H1 (cell line): Measurements from ENCODE around the gene SMAD6. TPM values are rescaled to one million over a fixed set of nuclear protein-coding genes. Genes with fewer than 3 reads are reported as not detected.

Experiments
- CTCF ChIA-PET: fragments of 300-600 bp; sonication (Branson Sonifier 250); formaldehyde crosslinking; loops from one replicate; lab custom pipeline; 2021; ENCODE audit not compliant: partially characterized antibody; lab: Charles Lee
- POLR2A ChIA-PET: fragments of 300-600 bp; sonication (Branson Sonifier 250); formaldehyde crosslinking; loops from one replicate; lab custom pipeline; 2021; ENCODE audit warnings: inconsistent platforms; ENCODE audit not compliant: partially characterized antibody; lab: Charles Lee
- DNase-seq, 2 experiments: peaks; one replicate each; pipeline versions ENCODE4 v3.0.0 to v3.0.0-alpha.2; 2010 to 2022; ENCODE audit warnings: low spot score in 2 of 2, low read depth in 1 of 2, mixed read lengths in 1 of 2
- FAIRE-seq: peaks from 2 replicates; lab custom pipeline; 2011; peaks lifted over from hg19 to GRCh38; lab: Jason Lieb, UNC
- H2AFZ ChIP-seq: 2 replicates; pipeline ENCODE4 v1.8.1; 2012; ENCODE audit warnings: low read length, inconsistent platforms
- H2AK5ac ChIP-seq: 2 replicates; pipeline ENCODE4 v1.6.1; 2013; ENCODE audit warnings: low read depth, low read length
- H2BK120ac ChIP-seq: replicated peaks from 2 replicates; pipeline ENCODE3; 2013; ENCODE audit warnings: low read depth, low read length, inconsistent platforms
- H2BK12ac ChIP-seq: 2 replicates; pipeline ENCODE4 v1.6.1; 2013; ENCODE audit warnings: low read depth, low read length
- H2BK15ac ChIP-seq: 2 replicates; pipeline ENCODE4 v1.6.1; 2013; ENCODE audit warnings: low read length
- H2BK20ac ChIP-seq: 2 replicates; pipeline ENCODE4 v1.6.1; 2013; ENCODE audit warnings: low read length
- H2BK5ac ChIP-seq: 2 replicates; pipeline ENCODE4 v1.6.1; 2013; ENCODE audit warnings: low read depth, low read length
- H3K14ac ChIP-seq: 2 replicates; pipeline ENCODE4 v1.6.1; 2013; ENCODE audit warnings: inconsistent platforms; ENCODE audit not compliant: insufficient read length
- H3K18ac ChIP-seq: 2 replicates; pipeline ENCODE4 v1.6.1; 2013; ENCODE audit warnings: low read length; ENCODE audit errors: extremely low read depth
- H3K23ac ChIP-seq: 2 replicates; pipeline ENCODE4 v1.6.1; 2013; ENCODE audit warnings: inconsistent platforms; ENCODE audit not compliant: insufficient read length
- H3K23me2 ChIP-seq: 2 replicates; pipeline ENCODE4 v1.6.1; 2013; ENCODE audit warnings: low read depth, low read length
- H3K27ac ChIP-seq: 2 replicates; pipeline ENCODE4 v1.6.1; 2011; ENCODE audit warnings: low read depth, low read length, inconsistent platforms
- H3K27me3 ChIP-seq, 4 experiments: replicated peaks in 1 of 4; 1 replicate in 1 of 4; 2 replicates in 3 of 4; pipeline versions ENCODE4 v1.6.1 to v1.8.1; 2011 to 2013; ENCODE audit warnings: low read length in 3 of 4, mild to moderate bottlenecking in 3 of 4, inconsistent platforms in 2 of 4, mixed read lengths in 2 of 4, moderate library complexity in 1 of 4; ENCODE audit not compliant: control insufficient read depth in 3 of 4, insufficient read depth in 3 of 4; ENCODE audit errors: extremely low read depth in 1 of 4
- H3K36me3 ChIP-seq, 4 experiments: 2 replicates each; pipeline versions ENCODE4 v1.6.1 to v1.8.1; 2011 to 2013; ENCODE audit warnings: mild to moderate bottlenecking in 4 of 4, low read length in 3 of 4, moderate library complexity in 2 of 4, control low read depth in 1 of 4, inconsistent platforms in 1 of 4; ENCODE audit not compliant: insufficient read depth in 4 of 4, control insufficient read depth in 2 of 4
- H3K4ac ChIP-seq: replicated peaks from 2 replicates; pipeline ENCODE3; 2013; ENCODE audit warnings: low read length, low read depth, mixed read lengths, inconsistent platforms; ENCODE audit not compliant: insufficient read length
- H3K4me1 ChIP-seq, 4 experiments: replicated peaks in 1 of 4; 1 replicate in 1 of 4; 2 replicates in 3 of 4; pipeline versions ENCODE4 v1.6.1 to v1.8.1; 2011 to 2013; ENCODE audit warnings: low read length in 3 of 4, inconsistent platforms in 2 of 4, mixed read lengths in 1 of 4; ENCODE audit not compliant: insufficient read depth in 4 of 4, control insufficient read depth in 3 of 4
- H3K4me2 ChIP-seq, 2 experiments: 2 replicates each; pipeline versions ENCODE4 v1.6.1 to v1.8.1; 2011 to 2013; ENCODE audit warnings: low read depth in 2 of 2, low read length in 2 of 2, control low read depth in 1 of 2, inconsistent platforms in 1 of 2, mild to moderate bottlenecking in 1 of 2; ENCODE audit not compliant: insufficient read depth in 1 of 2
- H3K4me3 ChIP-seq, 4 experiments: fragments of 200-600, 300-600 bp in 1 of 4; sonication (generic), shearing (Covaris generic), sonication (Bioruptor Twin) in 1 of 4; 2 replicates each; pipeline versions ENCODE4 v1.5.1 to v1.8.1; 2011 to 2016; ENCODE audit warnings: low read length in 4 of 4, low read depth in 3 of 4, control low read depth in 2 of 4, inconsistent platforms in 2 of 4, mild to moderate bottlenecking in 2 of 4, mixed read lengths in 1 of 4, moderate library complexity in 1 of 4; ENCODE audit not compliant: insufficient read depth in 2 of 4; ENCODE audit errors: extremely low read depth in 1 of 4
- H3K56ac ChIP-seq: replicated peaks from 2 replicates; pipeline ENCODE3; 2013; ENCODE audit warnings: low read depth, mild to moderate bottlenecking, mixed read lengths, low read length, inconsistent platforms; ENCODE audit not compliant: insufficient read length
- H3K79me1 ChIP-seq: 2 replicates; pipeline ENCODE4 v1.6.1; 2013; ENCODE audit warnings: low read depth, low read length, control low read depth
- H3K79me2 ChIP-seq, 2 experiments: 2 replicates each; pipeline versions ENCODE4 v1.6.1 to v1.8.1; 2012 to 2013; ENCODE audit warnings: low read length in 2 of 2, mild to moderate bottlenecking in 2 of 2, inconsistent platforms in 1 of 2; ENCODE audit not compliant: insufficient read depth in 2 of 2, control insufficient read depth in 1 of 2
- H3K9ac ChIP-seq, 4 experiments: replicated peaks in 1 of 4; 1 replicate in 1 of 4; 2 replicates in 3 of 4; pipeline versions ENCODE4 v1.6.1 to v1.8.1; 2011 to 2013; ENCODE audit warnings: low read depth in 3 of 4, low read length in 3 of 4, control low read depth in 2 of 4, mild to moderate bottlenecking in 2 of 4, moderate library complexity in 2 of 4, inconsistent platforms in 1 of 4; ENCODE audit errors: extremely low read depth in 1 of 4
- H3K9me3 ChIP-seq, 2 experiments: 2 replicates each; pipeline versions ENCODE4 v1.6.1 to v1.8.1; 2012 to 2013; ENCODE audit warnings: mild to moderate bottlenecking in 2 of 2, moderate library complexity in 2 of 2, control low read depth in 1 of 2, inconsistent platforms in 1 of 2, low read depth in 1 of 2, low read length in 1 of 2, mixed read lengths in 1 of 2; ENCODE audit not compliant: insufficient read depth in 2 of 2
- H4K20me1 ChIP-seq, 2 experiments: replicated peaks in 1 of 2; 2 replicates each; pipeline versions ENCODE3 to v1.8.1; 2011 to 2013; ENCODE audit warnings: inconsistent platforms in 2 of 2, low read length in 2 of 2, mild to moderate bottlenecking in 1 of 2; ENCODE audit not compliant: insufficient read depth in 2 of 2, control insufficient read depth in 1 of 2
- H4K5ac ChIP-seq: 2 replicates; pipeline ENCODE4 v1.6.1; 2013; ENCODE audit warnings: low read length, low read depth, mixed read lengths, inconsistent platforms; ENCODE audit not compliant: insufficient read length
- H4K8ac ChIP-seq: 2 replicates; pipeline ENCODE4 v1.8.0; 2013; ENCODE audit warnings: mild to moderate bottlenecking, moderate library complexity, low read length, inconsistent platforms; ENCODE audit not compliant: insufficient read depth; ENCODE audit errors: extremely low read depth
- H4K91ac ChIP-seq: replicated peaks from 2 replicates; pipeline ENCODE3; 2013; ENCODE audit warnings: low read length, mixed read lengths, inconsistent platforms; ENCODE audit not compliant: insufficient read length
- BCL11A ChIP-seq, 2 experiments: IDR thresholded peaks; one replicate each; pipeline ENCODE4 v1.6.1; 2011; ENCODE audit warnings: low read depth in 2 of 2, low read length in 2 of 2, mild to moderate bottlenecking in 2 of 2
- BRCA1 ChIP-seq: IDR thresholded peaks from 2 replicates; pipeline ENCODE4 v1.6.1; 2012; ENCODE audit warnings: low read depth, low read length, improper control_type of control experiment
- E2F6 ChIP-seq: IDR thresholded peaks from 2 replicates; pipeline ENCODE4 v1.6.1; 2012; ENCODE audit warnings: inconsistent platforms
- EGR1 ChIP-seq: IDR thresholded peaks from 2 replicates; pipeline ENCODE4 v1.6.1; 2011; ENCODE audit warnings: low read depth, low read length, borderline replicate concordance
- EZH2 ChIP-seq: fragments of 200-600 bp; sonication (generic); IDR thresholded peaks from 2 replicates; pipeline ENCODE4 v1.7.1; 2012; ENCODE audit warnings: low read depth, mild to moderate bottlenecking, moderate library complexity, low read length, inconsistent platforms; ENCODE audit not compliant: severe bottlenecking
- FOSL1 ChIP-seq: IDR thresholded peaks from 2 replicates; pipeline ENCODE4 v1.6.1; 2011; ENCODE audit warnings: mild to moderate bottlenecking, low read depth, low read length, moderate library complexity; ENCODE audit not compliant: insufficient read depth
- JUN ChIP-seq: IDR thresholded peaks from 2 replicates; pipeline ENCODE4 v1.6.1; 2011; ENCODE audit warnings: low read depth, mild to moderate bottlenecking, improper control_type of control experiment, low read length
- RAD21 ChIP-seq, 2 experiments: IDR thresholded peaks in 1 of 2; conservative IDR thresholded peaks in 1 of 2; 2 replicates each; pipeline ENCODE4 v1.6.1; 2011; ENCODE audit warnings: low read depth in 2 of 2, low read length in 2 of 2, improper control_type of control experiment in 1 of 2, inconsistent platforms in 1 of 2, mild to moderate bottlenecking in 1 of 2, moderate library complexity in 1 of 2
- SP4 ChIP-seq: IDR thresholded peaks from 2 replicates; pipeline ENCODE4 v1.6.1; 2012; ENCODE audit warnings: low read length, inconsistent platforms
- WGBS, 2 experiments: shearing (Covaris generic) in 1 of 2; methylation state at CpG; one replicate each; pipeline versions ENCODE4 v1.1.6 to v1.1.7; 2013 to 2015; ENCODE audit warnings: low lambda C conversion rate in 2 of 2, mixed read lengths in 2 of 2, inconsistent platforms in 1 of 2, low coverage in 1 of 2, missing lambda C conversion rate in 1 of 2; ENCODE audit not compliant: insufficient replicate concordance in 2 of 2, insufficient coverage in 1 of 2, insufficient read length in 1 of 2; ENCODE audit errors: extremely low coverage in 1 of 2, missing lambda C conversion rate in 1 of 2; 5-methylcytosine and 5-hydroxymethylcytosine counted together
- polyA plus RNA-seq, 7 experiments: library from polyadenylated mRNA; depleted of rRNA in 3 of 7; stranded (reverse) in 5 of 7; unstranded in 2 of 7; fragments of >200 nt in 5 of 7; fragments of 200-250 nt in 2 of 7; gene quantifications; 1 replicate in 5 of 7; 2 replicates in 1 of 7; 4 replicates in 1 of 7; pipeline versions ENCODE4 v1.2.1 to v1.2.3, GENCODE V29; 2011 to 2013; ENCODE audit warnings: missing spikeins in 2 of 7, mixed read lengths in 2 of 7
- total RNA-seq: library from RNA; stranded (reverse); fragmentation: NEBNext Ultra II Directional; extraction: Animal tissue kit (Norgen Biotek cat#: 25700); gene quantifications from 2 replicates; pipeline ENCODE4 v1.2.1, GENCODE V29; 2021
- TF ChIP-seq, protein P1 (sequence below), 3 experiments: IDR thresholded peaks; 1 replicate in 2 of 3; 2 replicates in 1 of 3; pipeline versions ENCODE4 v1.5.1 to v1.6.1; 2011; ENCODE audit warnings: low read length in 3 of 3, mild to moderate bottlenecking in 3 of 3, inconsistent platforms in 2 of 3, low read depth in 1 of 3, moderate library complexity in 1 of 3; ENCODE audit not compliant: insufficient read depth in 1 of 3; ENCODE audit errors: control extremely low read depth in 1 of 3

SMAD6 gene
- total and polyA plus RNA-seq, 2 of the 8 experiments (the other 6 are each of a cell fraction or from before 2014, with no cell fraction given), result 1.8 to 7.0 TPM

DNA sequence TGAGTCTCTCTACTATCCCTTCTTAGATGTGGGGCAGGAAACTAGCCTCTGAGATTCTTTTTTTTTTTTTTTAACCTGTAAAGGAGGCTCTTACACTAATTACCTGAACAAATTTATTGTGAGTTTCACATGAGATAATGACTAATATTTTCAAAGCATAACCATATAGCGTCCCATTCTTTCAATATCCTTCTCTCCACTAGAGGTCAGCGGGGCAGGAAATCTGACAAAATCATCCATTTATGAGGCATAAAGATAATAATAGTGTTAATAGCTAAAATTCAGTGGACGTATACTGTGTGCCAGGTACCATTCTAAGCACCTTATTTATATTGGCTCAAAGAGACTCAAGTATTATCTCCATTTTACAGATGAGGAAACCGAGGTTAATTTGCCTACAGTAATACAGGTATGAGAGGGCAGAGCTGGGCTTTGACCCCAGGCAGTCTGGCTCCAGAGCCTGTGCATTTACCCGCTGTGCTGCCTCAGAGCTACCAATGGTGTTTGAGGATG, 16.3 kb upstream of the SMAD6 start:
- Histone ChIP-seq H3K36me3 (no peaks in the 10 kb centered on the region), H3K23me2 (no peaks in the 10 kb centered on the region), H3K4ac (no peak overlapping the region), H3K9ac (no peak overlapping the region), H4K5ac (no peak overlapping the region), H2AFZ (no peak overlapping the region), H3K4me1 (no peaks in the 10 kb centered on the region), H3K23ac (no peak overlapping the region), H3K4me3 (no peak overlapping the region), H3K18ac (no peak overlapping the region), H4K20me1 (no peaks in the 10 kb centered on the region), H3K79me2 (no peaks in the 10 kb centered on the region), H2BK12ac (no peak overlapping the region), H2AK5ac (no peak overlapping the region), H3K27me3 (no peaks in the 10 kb centered on the region), H3K79me1 (no peaks in the 10 kb centered on the region), H2BK15ac (no peak overlapping the region), H4K91ac (no peak overlapping the region), H3K9me3 (peaks cover 3 to 7% of the 10 kb centered on the region in 2 experiments; a peak in 1 of 4 replicates), H2BK5ac (no peak overlapping the region), H3K4me2 (no peak overlapping the region), H3K14ac (no peak overlapping the region), H2BK20ac (no peak overlapping the region), H2BK120ac (no peak overlapping the region), H4K8ac (no peak overlapping the region), H3K56ac (no peak overlapping the region), H3K27ac (no peak overlapping the region)
- DNase-seq, result no peak
- 70% methylated on average over 5 of the region's 5 CpGs; no CpG with 5 or more reads in 1 of the 2 experiments for WGBS, 2 experiments
- ChIA-PET POLR2A (no interaction called here), CTCF (interaction anchor here (0.9 to 6.8 kb wide), 22 partner anchors 9 to 217 kb away, joined by 3 to 88 read pairs (median 4); no protein-coding TSS in a partner anchor)
- FAIRE-seq, result no peak
- TF ChIP-seq BCL11A (IDR thresholded peaks at IDR 0.05; ENCODE audit: low read depth in 2 of 2, low read length in 2 of 2) (no peak), EGR1 (no peak), FOSL1 (no peak), BRCA1 (no peak), E2F6 (no peak), EZH2 (no peak), JUN (no peak), RAD21 (IDR thresholded peaks at IDR 0.05 in 1 of 2, conservative IDR thresholded peaks at IDR 0.05 in 1 of 2; ENCODE audit: low read depth in 2 of 2, low read length in 2 of 2) (peak in 1 of 2 experiments; percentile 11; a peak in 1 of 4 replicates), SP4 (no peak)
- TF ChIP-seq, protein P1, sequence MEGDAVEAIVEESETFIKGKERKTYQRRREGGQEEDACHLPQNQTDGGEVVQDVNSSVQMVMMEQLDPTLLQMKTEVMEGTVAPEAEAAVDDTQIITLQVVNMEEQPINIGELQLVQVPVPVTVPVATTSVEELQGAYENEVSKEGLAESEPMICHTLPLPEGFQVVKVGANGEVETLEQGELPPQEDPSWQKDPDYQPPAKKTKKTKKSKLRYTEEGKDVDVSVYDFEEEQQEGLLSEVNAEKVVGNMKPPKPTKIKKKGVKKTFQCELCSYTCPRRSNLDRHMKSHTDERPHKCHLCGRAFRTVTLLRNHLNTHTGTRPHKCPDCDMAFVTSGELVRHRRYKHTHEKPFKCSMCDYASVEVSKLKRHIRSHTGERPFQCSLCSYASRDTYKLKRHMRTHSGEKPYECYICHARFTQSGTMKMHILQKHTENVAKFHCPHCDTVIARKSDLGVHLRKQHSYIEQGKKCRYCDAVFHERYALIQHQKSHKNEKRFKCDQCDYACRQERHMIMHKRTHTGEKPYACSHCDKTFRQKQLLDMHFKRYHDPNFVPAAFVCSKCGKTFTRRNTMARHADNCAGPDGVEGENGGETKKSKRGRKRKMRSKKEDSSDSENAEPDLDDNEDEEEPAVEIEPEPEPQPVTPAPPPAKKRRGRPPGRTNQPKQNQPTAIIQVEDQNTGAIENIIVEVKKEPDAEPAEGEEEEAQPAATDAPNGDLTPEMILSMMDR (IDR thresholded peaks at IDR 0.05; ENCODE audit: control extremely low read depth in 1 of 3, insufficient read depth in 1 of 3, low read depth in 1 of 3, low read length in 3 of 3), result peak in 1 of 3 experiments; percentile 22; a peak in 1 of 4 replicates
